WTC11 (cell line): ENCODE results near the gene CLK3. TPM values are rescaled to one million over a fixed set of nuclear protein-coding genes. Genes with fewer than 3 reads are reported as not detected.
A peak's percentile ranks its signal among the peaks of the same experiment; 100 is the strongest.

ENCODE experiments used
- ATAC-seq: fragments of 200-7000 bp; cut with Tn5 transposase; 2 replicates; pipeline ENCODE4 v1.10.0; 2021; ENCODE audit warnings: mild to moderate bottlenecking, moderate library complexity
- CTCF ChIA-PET: fragments of 300-600 bp; sonication (Branson Sonifier 250); formaldehyde crosslinking; loops from one replicate; lab custom pipeline; 2021; ENCODE audit warnings: antibody characterized with exemption; lab: Charles Lee
- POLR2A ChIA-PET: fragments of 350-600 bp; sonication (Branson Sonifier 250); formaldehyde crosslinking; loops from one replicate; lab custom pipeline; 2021; ENCODE audit warnings: antibody characterized with exemption; lab: Charles Lee
- DNase-seq: peaks from one replicate; pipeline ENCODE4 v3.0.0; 2021; ENCODE audit warnings: low spot score
- H3K27ac Mint-ChIP-seq: 2 replicates; pipeline ENCODE4 v1.8.0; 2021; ENCODE audit warnings: mixed read lengths
- H3K27me3 Mint-ChIP-seq: 2 replicates; pipeline ENCODE4 v1.8.0; 2021; ENCODE audit warnings: low read depth, mild to moderate bottlenecking, moderate library complexity, mixed read lengths
- H3K36me3 Mint-ChIP-seq: 2 replicates; pipeline ENCODE4 v1.8.0; 2021; ENCODE audit warnings: mixed read lengths
- H3K4me1 Mint-ChIP-seq: 2 replicates; pipeline ENCODE4 v1.8.0; 2022; ENCODE audit warnings: mixed read lengths
- H3K4me3 Mint-ChIP-seq: 2 replicates; pipeline ENCODE4 v1.8.0; 2021; ENCODE audit warnings: mild to moderate bottlenecking, moderate library complexity, mixed read lengths
- H3K9me3 Mint-ChIP-seq: 2 replicates; pipeline ENCODE4 v1.8.0; 2021; ENCODE audit warnings: mixed read lengths
- CTCF ChIP-seq: fragments of 200-600 bp; IDR thresholded peaks from 2 replicates; pipeline ENCODE4 v1.8.0; 2022; ENCODE audit warnings: antibody characterized with exemption
- E2F1 ChIP-seq: sonication (generic); formaldehyde crosslinking; IDR thresholded peaks from 2 replicates; pipeline ENCODE4 v1.8.0; 2022; ENCODE audit warnings: mild to moderate bottlenecking, missing genetic modification reagents
- EMX1 ChIP-seq: fragments of 250-450 bp; sonication (Bioruptor Pico); IDR thresholded peaks from 2 replicates; pipeline ENCODE4 v1.8.0; 2021; ENCODE audit warnings: mild to moderate bottlenecking
- MAX ChIP-seq: sonication (generic); formaldehyde crosslinking; IDR thresholded peaks from 2 replicates; pipeline ENCODE4 v1.8.0; 2022; ENCODE audit warnings: mild to moderate bottlenecking, missing genetic modification reagents
- MYBL2 ChIP-seq: sonication (generic); formaldehyde crosslinking; IDR thresholded peaks from 2 replicates; pipeline ENCODE4 v1.8.1; 2023; ENCODE audit warnings: mild to moderate bottlenecking, moderate library complexity, missing genetic modification reagents
- NR1H2 ChIP-seq: sonication (generic); formaldehyde crosslinking; IDR thresholded peaks from 2 replicates; pipeline ENCODE4 v1.9.0; 2021; ENCODE audit warnings: mild to moderate bottlenecking, moderate library complexity, missing genetic modification reagents
- PREB ChIP-seq: sonication (generic); formaldehyde crosslinking; IDR thresholded peaks from 2 replicates; pipeline ENCODE4 v1.8.1; 2022; ENCODE audit warnings: mild to moderate bottlenecking, missing genetic modification reagents, moderate library complexity, borderline replicate concordance
- RELA ChIP-seq: sonication (generic); formaldehyde crosslinking; IDR thresholded peaks from 2 replicates; pipeline ENCODE4 v1.8.1; 2022; ENCODE audit warnings: missing genetic modification reagents, mild to moderate bottlenecking, borderline replicate concordance
- SMAD4 ChIP-seq: sonication (generic); formaldehyde crosslinking; IDR thresholded peaks from 2 replicates; pipeline ENCODE4 v1.8.0; 2022; ENCODE audit warnings: mild to moderate bottlenecking, missing genetic modification reagents
- TEAD1 ChIP-seq: sonication (generic); formaldehyde crosslinking; IDR thresholded peaks from 2 replicates; pipeline ENCODE4 v1.8.0; 2022; ENCODE audit warnings: mild to moderate bottlenecking, missing genetic modification reagents
- TP53 ChIP-seq: sonication (generic); formaldehyde crosslinking; IDR thresholded peaks from 2 replicates; pipeline ENCODE4 v1.8.1; 2023; ENCODE audit warnings: mild to moderate bottlenecking, missing genetic modification reagents
- ZBTB21 ChIP-seq: sonication (generic); formaldehyde crosslinking; IDR thresholded peaks from 2 replicates; pipeline ENCODE4 v1.8.1; 2023; ENCODE audit warnings: mild to moderate bottlenecking, missing genetic modification reagents, borderline replicate concordance
- ZMAT4 ChIP-seq: fragments of 250-450 bp; sonication (Bioruptor Pico); IDR thresholded peaks from 2 replicates; pipeline ENCODE4 v1.9.0; 2021; ENCODE audit warnings: mild to moderate bottlenecking
- ZNF121 ChIP-seq: sonication (generic); formaldehyde crosslinking; IDR thresholded peaks from 2 replicates; pipeline ENCODE4 v1.8.0; 2023; ENCODE audit warnings: missing genetic modification reagents
- ZNF423 ChIP-seq: fragments of 250-450 bp; sonication (Bioruptor Pico); IDR thresholded peaks from 2 replicates; pipeline ENCODE4 v2.1.2; 2022; ENCODE audit warnings: mild to moderate bottlenecking, moderate library complexity
- ZNF512 ChIP-seq: sonication (generic); formaldehyde crosslinking; IDR thresholded peaks from 2 replicates; pipeline ENCODE4 v1.8.1; 2022; ENCODE audit warnings: missing genetic modification reagents, borderline replicate concordance
- ZNF532 ChIP-seq: fragments of 250-450 bp; sonication (Bioruptor Pico); IDR thresholded peaks from 2 replicates; pipeline ENCODE4 v1.9.0; 2021; ENCODE audit warnings: mild to moderate bottlenecking, borderline replicate concordance
- total RNA-seq: library from RNA; stranded (reverse); gene quantifications from 3 replicates; pipeline ENCODE4 v1.2.3, GENCODE V29; 2021

Gene CLK3
- total RNA-seq, 1 experiment from 2014 or later: 48.1 TPM

GRCh38 chr15:74635228-74635627, 19.6 kb downstream of the CLK3 start:
- TF ChIP-seq RELA (CRISPR knock-in tag) (no peak), MYBL2 (CRISPR knock-in tag) (no peak), CTCF (peak; percentile 84), ZNF532 (no peak)
- H3K27me3 Mint-ChIP-seq: no peaks in the 10 kb centered on the region
- peak; percentile 80 for DNase-seq
- no peaks in the 10 kb centered on the region for H3K9me3 Mint-ChIP-seq
- H3K36me3 Mint-ChIP-seq: peaks cover 30% of the 10 kb centered on the region
- ChIA-PET POLR2A (interaction anchor here (1.0 kb wide), 1 partner anchor 125 kb away, joined by 5 read pairs; no protein-coding TSS in a partner anchor), CTCF (interaction anchor here (0.7 to 14.6 kb wide), 17 partner anchors 16 to 360 kb away, joined by 3 to 409 read pairs (median 6); partner anchors contain the start of genes CLK3 and CYP1A1)
- ATAC-seq: peak; percentile 83
- H3K4me1 Mint-ChIP-seq: no peaks in the 10 kb centered on the region
- H3K27ac Mint-ChIP-seq: no peak overlapping the region
- no peak overlapping the region for H3K4me3 Mint-ChIP-seq

GRCh38 chr15:74636984-74637383, 21.3 kb downstream of the CLK3 start:
- Mint-ChIP-seq H3K36me3 (peaks cover 28% of the 10 kb centered on the region), H3K9me3 (no peaks in the 10 kb centered on the region), H3K4me1 (peaks cover 2% of the 10 kb centered on the region; the same call in 1 of the 2 replicates), H3K4me3 (no peak overlapping the region), H3K27ac (no peak overlapping the region), H3K27me3 (no peaks in the 10 kb centered on the region)
- DNase-seq: no peak
- no peak for TF ChIP-seq SMAD4 (CRISPR knock-in tag)
- no peak for ATAC-seq
- ChIA-PET CTCF (interaction anchor here (0.8 to 14.6 kb wide), 8 partner anchors 9 to 163 kb away, joined by 3 to 409 read pairs (median 6); partner anchors contain the start of gene CYP1A1), POLR2A (interaction anchor here (0.6 to 1.4 kb wide), 2 partner anchors 123 to 353 kb away, joined by 4 to 7 read pairs; no protein-coding TSS in a partner anchor)

- DNase-seq (no peak), ATAC-seq (no peak)
- no peak for TF ChIP-seq RELA (CRISPR knock-in tag)
- no peak for TF ChIP-seq TEAD1 (CRISPR knock-in tag)
- no peak for TF ChIP-seq ZBTB21 (CRISPR knock-in tag)
- H3K4me3 Mint-ChIP-seq: no peak overlapping the region
- H3K9me3 Mint-ChIP-seq: no peaks in the 10 kb centered on the region
- peaks cover 13% of the 10 kb centered on the region for H3K36me3 Mint-ChIP-seq
- ChIA-PET CTCF (interaction anchor here (0.6 to 14.6 kb wide), 5 partner anchors 10 to 206 kb away, joined by 3 to 409 read pairs (median 4); partner anchors contain the start of genes CSK and CYP1A1), POLR2A (interaction anchor here (3.1 kb wide), 1 partner anchor 119 kb away, joined by 8 read pairs; no protein-coding TSS in a partner anchor)
- no peak overlapping the region for H3K27ac Mint-ChIP-seq
- peaks cover 23% of the 10 kb centered on the region for H3K4me1 Mint-ChIP-seq
- no peaks in the 10 kb centered on the region for H3K27me3 Mint-ChIP-seq
Observed at GRCh38 chr15:74641151-74641550, 25.5 kb downstream of the CLK3 start.

- Mint-ChIP-seq H3K36me3 (peaks cover 13% of the 10 kb centered on the region), H3K9me3 (no peaks in the 10 kb centered on the region), H3K27ac (peak overlapping the region; percentile 96), H3K4me1 (peaks cover 23% of the 10 kb centered on the region), H3K4me3 (no peak overlapping the region), H3K27me3 (no peaks in the 10 kb centered on the region)
- ATAC-seq (no peak; the same call in 1 of the 2 replicates), DNase-seq (no peak)
- ChIA-PET CTCF (interaction anchor here (0.9 to 14.6 kb wide), 5 partner anchors 11 to 198 kb away, joined by 3 to 409 read pairs (median 4); no protein-coding TSS in a partner anchor), POLR2A (interaction anchor here (3.1 kb wide), 1 partner anchor 118 kb away, joined by 8 read pairs; no protein-coding TSS in a partner anchor)
- TF ChIP-seq ZMAT4 (CRISPR knock-in tag) (no peak), TP53 (CRISPR knock-in tag) (no peak), ZNF121 (CRISPR knock-in tag) (no peak), RELA (CRISPR knock-in tag) (no peak), E2F1 (CRISPR knock-in tag) (no peak), MAX (CRISPR knock-in tag) (no peak), NR1H2 (CRISPR knock-in tag) (no peak), EMX1 (CRISPR knock-in tag) (no peak), ZNF512 (no peak), PREB (CRISPR knock-in tag) (no peak), ZNF423 (CRISPR knock-in tag) (no peak)
Observed at GRCh38 chr15:74642348-74642733, 26.7 kb downstream of the CLK3 start.
